Fibroblast of pulmonary artery (primary cell): ENCODE measurements around the gene TNRC18.

Experiments used
- DNase-seq: peaks from one replicate; pipeline ENCODE4 v3.0.0-alpha.2; 2010; ENCODE audit warnings: low read depth
- H3K4me3 ChIP-seq: replicated peaks from 2 replicates; pipeline ENCODE4 v1.5.1; 2011; ENCODE audit warnings: low read depth, mild to moderate bottlenecking, control low read depth, low read length, moderate library complexity
- TF ChIP-seq, protein P1 (sequence below): IDR thresholded peaks from 2 replicates; pipeline ENCODE4 v1.5.1; 2011; ENCODE audit warnings: mild to moderate bottlenecking, control low read depth, low read length, inconsistent platforms; ENCODE audit errors: missing control alignments

The TNRC18 gene

DNA sequence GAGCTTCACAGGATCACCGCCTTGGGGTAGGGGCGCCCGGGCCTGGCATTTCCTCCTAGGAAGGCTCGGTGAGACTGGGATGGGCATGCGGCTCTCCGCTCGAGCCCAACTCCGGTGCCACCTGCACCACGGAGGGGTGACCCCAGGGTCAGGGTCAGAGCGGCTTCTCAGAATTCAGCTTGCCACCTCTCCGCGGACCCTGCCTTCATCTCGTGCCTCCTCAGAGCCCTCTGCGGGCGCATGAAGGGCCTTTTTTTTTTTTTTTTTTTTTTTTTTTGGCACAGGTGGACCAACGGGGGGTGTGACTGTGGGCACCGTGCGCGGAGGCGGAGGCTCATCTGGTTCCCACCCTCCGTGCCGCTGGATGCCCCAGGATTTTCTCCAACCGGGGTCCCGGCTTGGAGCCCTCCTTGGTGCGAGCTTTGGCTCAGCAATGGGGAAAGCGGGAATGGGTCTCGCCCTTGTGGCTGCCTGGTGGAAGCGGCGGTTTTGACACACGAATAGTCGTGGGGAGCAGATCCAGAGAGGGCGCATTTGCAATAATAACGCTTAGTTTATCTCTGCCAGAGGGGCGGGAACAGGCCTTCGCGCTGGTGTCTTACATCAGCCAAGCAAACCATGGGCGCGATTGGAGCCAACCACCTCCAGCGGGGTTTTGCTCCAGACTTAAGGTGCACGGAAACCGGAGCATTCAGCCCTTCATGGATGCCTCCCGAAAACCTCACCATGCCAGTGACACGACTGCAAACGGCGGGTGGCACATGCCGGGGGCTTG lies 5.0 kb upstream of the TNRC18 start:
- peak; percentile 87 for DNase-seq
- TF ChIP-seq, protein P1, sequence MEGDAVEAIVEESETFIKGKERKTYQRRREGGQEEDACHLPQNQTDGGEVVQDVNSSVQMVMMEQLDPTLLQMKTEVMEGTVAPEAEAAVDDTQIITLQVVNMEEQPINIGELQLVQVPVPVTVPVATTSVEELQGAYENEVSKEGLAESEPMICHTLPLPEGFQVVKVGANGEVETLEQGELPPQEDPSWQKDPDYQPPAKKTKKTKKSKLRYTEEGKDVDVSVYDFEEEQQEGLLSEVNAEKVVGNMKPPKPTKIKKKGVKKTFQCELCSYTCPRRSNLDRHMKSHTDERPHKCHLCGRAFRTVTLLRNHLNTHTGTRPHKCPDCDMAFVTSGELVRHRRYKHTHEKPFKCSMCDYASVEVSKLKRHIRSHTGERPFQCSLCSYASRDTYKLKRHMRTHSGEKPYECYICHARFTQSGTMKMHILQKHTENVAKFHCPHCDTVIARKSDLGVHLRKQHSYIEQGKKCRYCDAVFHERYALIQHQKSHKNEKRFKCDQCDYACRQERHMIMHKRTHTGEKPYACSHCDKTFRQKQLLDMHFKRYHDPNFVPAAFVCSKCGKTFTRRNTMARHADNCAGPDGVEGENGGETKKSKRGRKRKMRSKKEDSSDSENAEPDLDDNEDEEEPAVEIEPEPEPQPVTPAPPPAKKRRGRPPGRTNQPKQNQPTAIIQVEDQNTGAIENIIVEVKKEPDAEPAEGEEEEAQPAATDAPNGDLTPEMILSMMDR: peak; percentile 29
- peak overlapping the region; percentile 77 for H3K4me3 ChIP-seq

DNA sequence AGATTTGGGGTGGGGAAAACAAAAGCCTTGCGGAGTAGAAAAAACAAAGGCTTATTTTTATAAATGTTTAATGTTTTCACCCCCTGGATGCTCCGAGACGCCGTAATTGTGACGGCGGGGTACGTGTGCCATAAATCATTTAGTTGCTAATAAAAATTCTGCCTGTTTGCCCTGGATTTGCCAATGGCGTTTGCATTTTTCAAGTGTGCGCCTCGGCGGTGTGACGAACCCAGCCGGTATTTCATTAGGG lies 2.5 kb upstream of the TNRC18 start:
- DNase-seq: peak; percentile 56
- peak overlapping the region; percentile 77 for H3K4me3 ChIP-seq
- TF ChIP-seq, protein P1: no peak

DNA sequence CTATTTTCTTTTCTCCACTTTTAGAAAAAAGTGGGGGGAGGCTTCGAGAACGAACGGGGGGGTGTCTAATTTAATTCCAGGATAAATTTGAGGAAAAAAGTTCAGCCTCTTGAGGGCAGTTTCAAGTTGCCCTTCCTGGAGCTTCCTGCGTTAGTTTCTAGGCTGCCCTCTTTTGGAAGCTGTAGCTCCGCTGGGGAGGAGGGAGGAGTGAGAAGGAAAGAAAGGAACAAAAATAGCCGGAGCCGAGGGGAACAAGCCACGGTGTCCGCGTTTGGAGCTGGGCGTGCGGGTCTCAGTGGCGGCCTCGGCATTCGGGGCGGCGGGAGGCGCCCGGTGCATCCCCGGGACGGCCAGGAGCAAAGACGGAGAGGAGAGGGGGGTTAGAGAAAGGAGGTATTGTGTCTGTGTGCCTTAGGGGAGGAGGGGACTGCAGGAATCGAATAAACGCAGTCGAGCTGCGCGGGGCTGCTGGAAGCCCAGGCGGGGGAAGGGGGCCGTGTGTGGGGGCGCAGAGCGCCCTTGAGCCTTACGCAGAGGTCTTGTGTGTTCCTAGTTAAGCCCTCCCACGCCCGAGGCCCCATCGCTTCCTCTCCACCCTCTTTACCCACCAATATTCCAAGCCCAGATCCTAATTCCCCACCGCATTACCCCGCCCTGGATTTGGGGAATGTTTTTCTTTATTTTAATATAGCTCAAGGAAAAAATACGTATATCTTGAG lies 2.0 kb upstream of the TNRC18 start:
- peak; percentile 92 for DNase-seq
- TF ChIP-seq, protein P1: no peak
- peak overlapping the region; percentile 77 for H3K4me3 ChIP-seq

DNA sequence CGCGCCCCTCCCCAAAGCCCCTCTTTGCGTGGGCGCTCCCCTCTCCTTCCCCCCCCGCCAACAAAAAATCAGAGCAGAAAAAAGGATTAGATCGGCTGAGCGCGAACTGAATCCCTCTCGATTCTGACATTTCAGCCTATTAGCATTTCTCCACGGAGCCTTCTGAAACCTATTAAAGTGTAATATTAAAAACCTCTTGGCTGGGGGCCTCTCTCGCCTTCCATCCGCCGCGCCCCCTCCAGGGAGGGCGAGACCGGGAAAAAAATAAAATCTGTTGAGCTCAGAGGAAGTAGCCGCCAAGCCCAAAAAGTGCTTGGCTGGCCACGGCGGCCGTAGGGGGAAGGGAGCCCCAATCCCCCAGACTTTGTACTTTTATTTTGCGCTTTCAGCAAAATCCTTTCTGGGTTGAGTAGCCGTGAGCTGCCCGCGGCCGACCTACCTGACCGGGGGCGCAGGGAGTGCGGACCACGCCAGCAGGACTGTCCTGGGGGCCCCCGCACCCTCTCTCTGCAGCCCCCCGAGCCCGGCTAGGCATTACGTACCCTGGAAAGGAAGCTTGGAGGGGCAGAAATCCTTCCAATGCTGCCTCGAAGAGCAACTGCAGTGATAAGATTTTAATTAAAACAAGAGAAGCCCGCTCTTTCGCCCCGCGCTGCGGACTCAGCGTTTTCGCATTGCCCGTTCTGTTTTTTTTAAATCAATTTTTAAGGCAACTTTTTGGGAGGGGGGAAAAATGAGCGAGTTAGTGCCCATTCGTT lies 1.3 kb upstream of the TNRC18 start:
- DNase-seq: no peak
- H3K4me3 ChIP-seq: peak overlapping the region; percentile 77

DNA sequence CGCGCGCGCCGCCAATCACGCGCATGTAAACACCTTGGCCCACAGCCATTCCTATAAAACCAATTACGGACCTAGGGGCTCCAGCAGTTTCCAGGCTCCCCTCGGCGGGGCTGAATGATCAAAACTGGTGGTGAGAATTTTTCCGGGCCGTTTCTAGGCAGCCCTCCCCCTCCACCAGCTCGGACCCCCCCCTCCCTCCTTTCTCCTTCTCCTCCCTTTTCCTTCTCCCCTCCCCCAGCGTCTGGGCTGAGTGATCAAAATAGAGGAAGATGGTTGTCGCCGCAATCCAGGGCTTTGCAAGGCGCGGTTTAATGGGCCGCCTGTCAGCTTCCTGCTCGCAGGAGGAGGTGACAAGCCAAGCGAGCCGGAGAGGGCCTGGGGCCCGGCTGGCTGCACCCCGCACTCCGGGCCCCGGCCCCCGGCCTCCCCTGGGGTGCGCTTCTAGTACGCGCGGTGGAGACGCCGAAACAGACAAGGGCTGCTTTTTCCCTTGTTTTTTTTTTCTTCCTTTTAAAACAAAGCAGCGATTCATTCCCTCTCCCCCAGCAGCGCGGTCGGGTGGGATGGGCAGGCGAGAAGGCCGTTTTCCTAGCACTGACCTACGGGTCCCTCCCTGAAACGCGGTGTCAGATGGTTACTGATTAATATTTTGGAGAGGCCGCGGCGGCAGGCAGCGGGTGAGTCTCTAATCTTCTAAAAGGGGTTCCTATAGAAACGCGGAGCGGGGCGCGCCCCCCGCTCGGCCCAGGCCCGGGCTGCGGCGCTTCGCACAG lies 528 bp upstream of the TNRC18 start:
- DNase-seq: peak; percentile 100
- TF ChIP-seq, protein P1: no peak
- peak overlapping the region; percentile 77 for H3K4me3 ChIP-seq

More for the DNA sequence above, 1.3 kb upstream of the TNRC18 start:
- TF ChIP-seq, protein P1: no peak
